A673 (cell line): Measurements from ENCODE around the gene PLCG2. TPM values are rescaled to one million over a fixed set of nuclear protein-coding genes. Genes with fewer than 3 reads are reported as not detected.

Source experiments
- BruUV-seq: library from RNA; stranded (reverse); fragments of 400-500 nt; replicated peaks from 2 replicates; lab custom pipeline; 2021; lab: Mats Ljungman, UMichigan
- CTCF ChIA-PET: fragments of 300-600 bp; sonication (Branson Sonifier 250); formaldehyde crosslinking; loops from one replicate; lab custom pipeline; 2022; ENCODE audit warnings: antibody characterized with exemption; lab: Charles Lee
- POLR2A ChIA-PET: fragments of 300-600 bp; sonication (Branson Sonifier 250); formaldehyde crosslinking; loops from one replicate; lab custom pipeline; 2022; ENCODE audit warnings: antibody characterized with exemption; ENCODE audit not compliant: low non-redundant PET; lab: Charles Lee
- DNase-seq: peaks from one replicate; pipeline ENCODE4 v3.0.0-alpha.2; 2015; ENCODE audit warnings: low spot score
- H3K27ac ChIP-seq: fragments of 200-600 bp; sonication (generic); 2 replicates; pipeline ENCODE4 v1.5.1; 2016; ENCODE audit warnings: mixed run types, low read depth, mild to moderate bottlenecking, mixed read lengths, antibody characterized with exemption, low read length; ENCODE audit not compliant: poor library complexity, severe bottlenecking
- H3K27me3 ChIP-seq: fragments of 200-600 bp; sonication (generic); replicated peaks from 2 replicates; pipeline ENCODE4 v1.6.1; 2017; ENCODE audit warnings: mixed run types, low read depth, mild to moderate bottlenecking, mixed read lengths, antibody characterized with exemption, low read length; ENCODE audit not compliant: insufficient read depth, poor library complexity
- H3K36me3 ChIP-seq: fragments of 200-600 bp; sonication (generic); 2 replicates; pipeline ENCODE4 v1.6.1; 2016; ENCODE audit warnings: mixed run types, mild to moderate bottlenecking, mixed read lengths, antibody characterized with exemption, low read length; ENCODE audit not compliant: insufficient read depth, poor library complexity, severe bottlenecking
- H3K4me1 ChIP-seq: fragments of 200-600 bp; sonication (generic); 2 replicates; pipeline ENCODE4 v1.6.1; 2017; ENCODE audit warnings: mixed run types, mild to moderate bottlenecking, mixed read lengths, antibody characterized with exemption, low read length; ENCODE audit not compliant: insufficient read depth, poor library complexity, severe bottlenecking
- H3K4me3 ChIP-seq: fragments of 200-600 bp; sonication (generic); 2 replicates; pipeline ENCODE4 v1.5.1; 2016; ENCODE audit warnings: low read depth, mixed run types, mild to moderate bottlenecking, mixed read lengths, low read length; ENCODE audit not compliant: poor library complexity, severe bottlenecking
- H3K9me3 ChIP-seq: fragments of 200-600 bp; sonication (generic); 2 replicates; pipeline ENCODE4 v1.6.1; 2016; ENCODE audit warnings: mixed run types, low read depth, mild to moderate bottlenecking, mixed read lengths, antibody characterized with exemption, low read length; ENCODE audit not compliant: poor library complexity, severe bottlenecking
- CTCF ChIP-seq: fragments of 300-800, 200-600 bp; sonication (generic); conservative IDR thresholded peaks from 2 replicates; pipeline ENCODE4 v1.5.1; 2017; ENCODE audit warnings: low read depth, mild to moderate bottlenecking, antibody characterized with exemption, low read length, moderate library complexity, mixed read lengths
- EZH2 ChIP-seq: fragments of 200-600 bp; sonication (generic); IDR thresholded peaks from 2 replicates; pipeline ENCODE4 v1.6.1; 2017; ENCODE audit warnings: borderline replicate concordance, low read depth, mild to moderate bottlenecking, mixed read lengths, antibody characterized with exemption, low read length; ENCODE audit not compliant: poor library complexity, severe bottlenecking
- intact Hi-C: fragments of 100-400 bp; cut with micrococcal nuclease; formaldehyde crosslinking; loops from one replicate; pipeline ENCODE4 v1.10.0; 2022; ENCODE audit not compliant: unreplicated experiment
- total RNA-seq: library from RNA; stranded (reverse); gene quantifications from 2 replicates; pipeline ENCODE4 v1.2.3, GENCODE V29; 2021

PLCG2 gene
- total RNA-seq, 1 experiment from 2014 or later, result 9.6 TPM

- no peak overlapping the region for H3K4me3 ChIP-seq
- no peak overlapping the region for H3K27ac ChIP-seq
- CTCF ChIA-PET, result no interaction called here
- BruUV-seq, result no TSS peak
- H3K36me3 ChIP-seq, result no peaks in the 10 kb centered on the region
- TF ChIP-seq CTCF (no peak), EZH2 (no peak)
- intact Hi-C loops, result no loop called here
- POLR2A ChIA-PET, result no interaction called here
- no peak for DNase-seq
- peaks cover 3% of the 10 kb centered on the region for H3K4me1 ChIP-seq
- H3K27me3 ChIP-seq, result peaks cover 21% of the 10 kb centered on the region
- no peaks in the 10 kb centered on the region for H3K9me3 ChIP-seq
Measured at GRCh38 chr16:81780350-81780749, 1.3 kb downstream of the PLCG2 start.

DNA sequence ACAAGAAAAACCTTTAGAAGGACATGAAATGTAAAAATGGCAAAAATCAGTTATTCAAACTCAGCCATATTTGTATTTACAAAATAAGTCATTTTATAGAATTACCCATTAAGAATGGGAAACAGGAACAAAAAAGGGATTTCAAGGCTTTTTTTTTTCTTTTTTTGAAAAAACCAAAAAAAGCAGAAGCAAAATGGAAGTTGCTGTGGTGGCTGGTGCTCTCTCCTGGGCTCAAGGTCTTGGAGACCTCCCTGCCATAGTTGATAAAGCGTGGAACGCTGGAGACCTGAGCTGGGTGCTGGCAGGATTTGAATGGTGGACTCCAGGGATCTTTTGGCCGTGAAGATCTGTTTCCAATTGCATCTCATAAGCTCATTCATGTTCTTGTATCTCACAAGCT, 3.1 kb downstream of the PLCG2 start:
- CTCF ChIA-PET, result no interaction called here
- POLR2A ChIA-PET, result interaction anchor here (0.7 kb wide), 1 partner anchor 195 kb away, joined by 3 read pairs; no protein-coding TSS in a partner anchor
- intact Hi-C loops, result no loop called here
- Histone ChIP-seq H3K4me1 (peaks cover 3% of the 10 kb centered on the region), H3K9me3 (no peaks in the 10 kb centered on the region), H3K36me3 (no peaks in the 10 kb centered on the region), H3K4me3 (no peak overlapping the region), H3K27ac (no peak overlapping the region), H3K27me3 (peaks cover 21% of the 10 kb centered on the region)
- TF ChIP-seq EZH2 (no peak), CTCF (no peak)
- no peak for DNase-seq
- no TSS peak for BruUV-seq

DNA sequence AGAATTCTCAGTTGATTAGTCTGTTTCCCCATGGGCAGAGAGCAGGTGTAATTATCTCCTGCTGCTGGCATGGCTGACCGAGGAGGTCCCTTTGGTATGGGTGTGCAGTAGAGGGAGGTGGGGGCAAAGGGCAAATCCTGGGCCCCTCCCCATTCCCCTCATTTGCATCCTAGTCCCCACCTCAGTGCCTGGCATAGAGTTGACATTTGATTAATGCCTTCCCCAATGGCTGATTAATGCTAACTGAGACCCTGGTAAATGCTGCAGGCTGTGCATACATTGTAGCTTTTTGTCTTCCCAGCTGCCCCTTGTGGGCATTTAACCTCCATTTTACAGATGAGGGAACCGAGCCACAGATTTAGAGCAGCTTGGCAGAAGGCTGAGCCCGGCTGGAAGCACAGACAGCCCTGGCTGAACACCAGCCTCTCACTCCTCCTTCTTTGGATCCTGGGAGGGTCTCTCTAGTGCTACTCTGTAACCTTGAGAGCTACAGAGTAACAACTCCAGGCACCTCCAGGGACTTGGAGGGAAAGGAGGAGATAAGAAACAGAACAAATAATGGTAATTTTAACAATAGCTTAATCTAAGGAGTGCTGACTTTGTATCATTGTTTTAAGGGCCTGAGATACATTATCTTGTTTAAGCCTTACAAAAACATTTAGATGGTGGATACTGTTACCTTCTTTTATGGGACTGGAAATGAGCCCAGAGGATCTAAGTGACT, 5.1 kb downstream of the PLCG2 start:
- intact Hi-C loops, result no loop called here

More for the DNA sequence above, 5.1 kb downstream of the PLCG2 start:
- peaks cover 21% of the 10 kb centered on the region for H3K27me3 ChIP-seq
- H3K4me1 ChIP-seq, result peaks cover 3% of the 10 kb centered on the region
- ChIA-PET POLR2A (interaction anchor here (0.7 kb wide), 1 partner anchor 380 kb away, joined by 3 read pairs; no protein-coding TSS in a partner anchor), CTCF (interaction anchor here (0.6 kb wide), 1 partner anchor 213 kb away, joined by 3 read pairs; no protein-coding TSS in a partner anchor)
- no peaks in the 10 kb centered on the region for H3K9me3 ChIP-seq
- no peaks in the 10 kb centered on the region for H3K36me3 ChIP-seq
- no TSS peak for BruUV-seq
- no peak for DNase-seq
- H3K27ac ChIP-seq, result no peak overlapping the region
- TF ChIP-seq CTCF, result no peak
- TF ChIP-seq EZH2, result no peak
- H3K4me3 ChIP-seq, result no peak overlapping the region
